ENCODE results near the gene GLYR1. TPM values are rescaled to one million over a fixed set of nuclear protein-coding genes. Genes with fewer than 3 reads are reported as not detected.

The GLYR1 gene
- total RNA-seq, 5 donors from 2014 or later (not counting 1 experiment from before 2014, with no cell fraction given), result 95.5 to 106 (median 102) TPM

DNA sequence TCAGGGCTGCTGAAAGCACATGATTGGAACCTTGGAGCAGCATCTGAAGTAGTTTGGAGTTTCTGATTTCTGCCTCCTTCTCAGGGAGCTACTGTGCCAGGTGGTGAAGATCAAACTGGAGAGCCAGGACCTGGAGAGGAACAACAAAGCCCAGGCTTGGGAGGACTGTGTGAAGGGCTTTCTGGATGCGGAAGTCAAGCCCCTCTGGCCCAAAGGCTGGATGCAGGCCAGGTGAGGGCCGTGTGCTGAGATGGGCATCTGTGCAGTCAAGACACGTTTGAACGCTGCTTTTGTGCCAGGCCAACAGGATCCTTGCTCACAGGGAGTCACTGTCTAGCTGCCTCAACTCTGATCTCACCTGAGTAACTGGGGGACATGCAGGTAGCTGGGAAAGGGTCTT, 24.0 kb upstream of the GLYR1 start:
- 91% methylated on average over 4 of the region's 4 CpGs for WGBS (ENCODE audit: insufficient coverage)
- POLR2A ChIA-PET, result no interaction called here
- CTCF ChIA-PET, result no interaction called here

DNA sequence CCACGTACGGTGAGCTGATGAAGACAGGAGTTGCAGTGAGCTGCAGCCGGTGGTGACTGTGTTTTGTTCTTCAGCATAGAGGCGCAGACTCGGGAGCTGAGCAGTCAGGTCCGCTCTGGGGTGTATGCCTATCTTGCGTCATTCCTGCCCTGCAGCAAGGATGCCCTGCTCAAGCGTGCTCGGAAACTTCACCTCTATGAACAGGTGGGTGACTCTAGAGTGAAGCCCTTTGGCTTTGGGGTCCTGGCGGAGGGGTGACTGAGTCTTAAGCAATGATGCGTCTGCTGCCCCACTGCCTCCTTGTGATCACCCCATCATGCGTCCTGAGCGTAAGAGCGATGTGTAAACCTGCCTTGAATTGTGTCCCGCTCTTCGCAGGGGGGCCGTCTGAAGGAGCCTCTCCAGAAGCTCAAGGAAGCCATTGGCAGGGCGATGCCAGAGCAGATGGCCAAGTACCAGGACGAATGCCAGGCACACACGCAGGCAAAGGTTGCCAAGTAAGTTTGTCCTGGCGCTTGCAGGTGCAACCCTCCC, 23.1 kb upstream of the GLYR1 start:
- Mint-ChIP-seq H3K4me3 (no peak overlapping the region), H3K27ac (peak overlapping the region in 1 of 2 donors; percentile 28), H3K36me3 (peaks cover 50% of the 10 kb centered on the region), H3K27me3 (no peaks in the 10 kb centered on the region), H3K4me1 (peaks cover 6 to 21% (median 9%) of the 10 kb centered on the region in 3 donors), H3K9me3 (no peaks in the 10 kb centered on the region)
- Histone ChIP-seq H3K27ac (ENCODE audit: low read length) (no peak overlapping the region), H3K27me3 (replicated peaks in 1 of 2; ENCODE audit: control insufficient read depth in 2 of 2, extremely low read depth in 1 of 2, insufficient read depth in 2 of 2, low read length in 1 of 2) (no peaks in the 10 kb centered on the region), H3K4me1 (ENCODE audit: control insufficient read depth in 1 of 2, extremely low read depth in 1 of 2, insufficient read depth in 2 of 2, low read length in 2 of 2) (no peaks in the 10 kb centered on the region), H3K4me3 (ENCODE audit: control insufficient read depth in 1 of 2, extremely low read depth in 1 of 2, low read length in 1 of 2) (no peak overlapping the region), H3K36me3 (ENCODE audit: control insufficient read depth in 2 of 2, extremely low read depth in 1 of 2, insufficient read depth in 1 of 2, low read length in 1 of 2) (peaks cover 38 to 69% of the 10 kb centered on the region in 2 donors), H3K9me3 (no peaks in the 10 kb centered on the region)
- no peak for ATAC-seq (replicated peaks in 1 of 4)
- ChIA-PET CTCF (no interaction called here), POLR2A (no interaction called here)
- WGBS (ENCODE audit: insufficient coverage), result 93% methylated on average over 21 of the region's 21 CpGs
- DNase-seq, result no peak

More for the DNA sequence above, 24.0 kb upstream of the GLYR1 start:
- DNase-seq, result no peak
- no peak for ATAC-seq (replicated peaks in 1 of 4)
- peaks cover 5 to 17% (median 9%) of the 10 kb centered on the region in 3 donors for H3K4me1 Mint-ChIP-seq
- no peaks in the 10 kb centered on the region for H3K27me3 Mint-ChIP-seq
- Histone ChIP-seq H3K27ac (ENCODE audit: low read length) (no peak overlapping the region), H3K9me3 (no peaks in the 10 kb centered on the region), H3K4me3 (ENCODE audit: control insufficient read depth in 1 of 2, extremely low read depth in 1 of 2, low read length in 1 of 2) (no peak overlapping the region), H3K4me1 (ENCODE audit: control insufficient read depth in 1 of 2, extremely low read depth in 1 of 2, insufficient read depth in 2 of 2, low read length in 2 of 2) (no peaks in the 10 kb centered on the region), H3K27me3 (replicated peaks in 1 of 2; ENCODE audit: control insufficient read depth in 2 of 2, extremely low read depth in 1 of 2, insufficient read depth in 2 of 2, low read length in 1 of 2) (no peaks in the 10 kb centered on the region), H3K36me3 (ENCODE audit: control insufficient read depth in 2 of 2, extremely low read depth in 1 of 2, insufficient read depth in 1 of 2, low read length in 1 of 2) (peaks cover 42 to 75% of the 10 kb centered on the region in 2 donors)
- no peak overlapping the region for H3K27ac Mint-ChIP-seq
- H3K4me3 Mint-ChIP-seq, result no peak overlapping the region
- H3K36me3 Mint-ChIP-seq, result peaks cover 57% of the 10 kb centered on the region
- no peaks in the 10 kb centered on the region for H3K9me3 Mint-ChIP-seq

DNA sequence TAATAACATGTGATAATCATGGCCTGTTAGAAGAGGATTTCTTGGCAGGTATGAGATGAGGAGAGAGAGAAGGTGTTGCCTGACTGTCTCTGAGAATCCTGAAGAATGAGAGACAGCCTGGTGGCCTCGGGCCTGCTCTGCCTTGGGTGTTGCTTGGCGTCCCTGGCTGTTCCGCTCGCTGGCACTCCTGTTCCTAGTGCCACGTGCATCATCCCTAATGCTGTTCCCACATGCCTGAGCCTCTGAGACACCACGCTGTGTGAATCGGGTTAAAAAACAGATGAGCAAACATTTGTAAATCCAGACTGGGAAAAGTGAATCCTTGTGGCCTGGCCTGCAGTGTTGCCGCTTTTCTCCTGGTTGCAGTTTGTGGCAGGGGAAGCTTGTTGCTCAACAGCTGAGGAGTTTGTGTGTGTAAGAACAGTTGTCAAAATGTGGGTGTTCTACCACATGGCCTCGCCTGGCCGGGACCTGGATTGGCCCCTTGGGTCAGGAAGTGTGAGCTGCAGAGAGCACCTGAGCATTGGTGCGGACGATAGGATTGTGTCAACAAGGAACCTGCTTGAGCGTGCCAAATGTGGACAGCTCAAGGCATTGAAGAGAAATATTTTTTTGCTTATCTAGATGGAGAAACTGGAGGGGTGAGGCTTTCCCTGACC, 22.2 kb upstream of the GLYR1 start:
- H3K27ac ChIP-seq (ENCODE audit: low read length), result no peak overlapping the region
- no peaks in the 10 kb centered on the region for H3K9me3 ChIP-seq
- H3K4me1 ChIP-seq (ENCODE audit: control insufficient read depth in 1 of 2, extremely low read depth in 1 of 2, insufficient read depth in 2 of 2, low read length in 2 of 2), result no peaks in the 10 kb centered on the region
- Mint-ChIP-seq H3K27me3 (no peaks in the 10 kb centered on the region), H3K27ac (no peak overlapping the region), H3K4me3 (no peak overlapping the region), H3K9me3 (no peaks in the 10 kb centered on the region), H3K36me3 (peaks cover 43% of the 10 kb centered on the region), H3K4me1 (peaks cover 13 to 30% (median 13%) of the 10 kb centered on the region in 3 donors)
- 87% methylated on average over 13 of the region's 13 CpGs for WGBS (ENCODE audit: insufficient coverage)
- CTCF ChIA-PET, result no interaction called here
- H3K36me3 ChIP-seq (ENCODE audit: control insufficient read depth in 2 of 2, extremely low read depth in 1 of 2, insufficient read depth in 1 of 2, low read length in 1 of 2), result peaks cover 31 to 59% of the 10 kb centered on the region in 2 donors
- no peaks in the 10 kb centered on the region for H3K27me3 ChIP-seq (replicated peaks in 1 of 2; ENCODE audit: control insufficient read depth in 2 of 2, extremely low read depth in 1 of 2, insufficient read depth in 2 of 2, low read length in 1 of 2)
- no peak overlapping the region for H3K4me3 ChIP-seq (ENCODE audit: control insufficient read depth in 1 of 2, extremely low read depth in 1 of 2, low read length in 1 of 2)
- POLR2A ChIA-PET, result no interaction called here
- no peak for DNase-seq
- ATAC-seq (replicated peaks in 1 of 4), result no peak

DNA sequence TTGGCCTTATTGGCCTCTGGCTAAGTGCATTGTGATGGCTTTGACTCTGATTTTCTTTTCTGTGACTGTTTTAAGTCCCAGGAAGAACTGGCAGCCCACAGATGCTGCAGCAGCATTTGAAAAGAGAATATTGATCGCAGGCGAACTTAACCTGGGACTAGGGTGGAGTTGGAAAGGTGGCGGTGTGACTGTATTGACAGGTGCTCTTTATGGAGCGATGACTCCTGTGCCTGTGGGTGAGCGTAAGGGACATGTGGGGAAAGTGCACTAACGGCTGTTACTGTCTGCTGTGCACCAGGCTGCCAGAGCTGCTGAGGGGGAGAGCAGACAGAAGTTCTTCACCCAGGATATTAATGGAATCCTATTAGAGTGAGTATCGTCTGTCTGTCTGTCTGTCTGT, 21.4 kb upstream of the GLYR1 start:
- Histone ChIP-seq H3K4me3 (ENCODE audit: control insufficient read depth in 1 of 2, extremely low read depth in 1 of 2, low read length in 1 of 2) (no peak overlapping the region), H3K9me3 (no peaks in the 10 kb centered on the region), H3K4me1 (ENCODE audit: control insufficient read depth in 1 of 2, extremely low read depth in 1 of 2, insufficient read depth in 2 of 2, low read length in 2 of 2) (no peaks in the 10 kb centered on the region), H3K27me3 (replicated peaks in 1 of 2; ENCODE audit: control insufficient read depth in 2 of 2, extremely low read depth in 1 of 2, insufficient read depth in 2 of 2, low read length in 1 of 2) (no peaks in the 10 kb centered on the region), H3K36me3 (ENCODE audit: control insufficient read depth in 2 of 2, extremely low read depth in 1 of 2, insufficient read depth in 1 of 2, low read length in 1 of 2) (peaks cover 30 to 52% of the 10 kb centered on the region in 2 donors), H3K27ac (ENCODE audit: low read length) (no peak overlapping the region)
- ChIA-PET POLR2A (no interaction called here), CTCF (no interaction called here)
- H3K9me3 Mint-ChIP-seq, result no peaks in the 10 kb centered on the region
- DNase-seq (no peak), ATAC-seq (replicated peaks in 1 of 4) (no peak)
- peaks cover 16 to 31% (median 16%) of the 10 kb centered on the region in 3 donors for H3K4me1 Mint-ChIP-seq
- 95% methylated on average over 7 of the region's 7 CpGs for WGBS (ENCODE audit: insufficient coverage)
- H3K4me3 Mint-ChIP-seq, result no peak overlapping the region
- H3K27ac Mint-ChIP-seq, result no peak overlapping the region
- H3K27me3 Mint-ChIP-seq, result no peaks in the 10 kb centered on the region
- H3K36me3 Mint-ChIP-seq, result peaks cover 46% of the 10 kb centered on the region

DNA sequence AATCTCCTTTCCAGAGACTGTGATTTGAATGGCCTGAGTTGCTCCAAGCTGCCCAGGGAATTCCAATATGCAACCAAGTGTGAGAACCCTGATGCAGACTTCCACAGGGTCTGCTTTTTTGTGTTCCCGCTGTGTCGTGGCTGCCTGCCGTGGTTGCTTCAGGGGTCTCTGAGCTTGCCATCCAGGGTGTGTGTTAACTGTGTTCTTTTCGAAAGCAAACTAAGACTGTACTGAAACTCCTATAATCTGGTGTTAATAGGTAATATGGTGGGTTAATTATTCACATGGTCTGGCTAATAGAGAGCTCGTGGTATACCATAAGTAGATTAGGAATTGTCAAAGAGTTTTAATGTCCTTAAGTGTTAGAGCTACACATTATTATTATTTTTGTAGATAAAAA, 20.9 kb upstream of the GLYR1 start:
- 95% methylated on average over 3 of the region's 5 CpGs for WGBS (ENCODE audit: insufficient coverage)
- H3K4me3 ChIP-seq (ENCODE audit: control insufficient read depth in 1 of 2, extremely low read depth in 1 of 2, low read length in 1 of 2), result no peak overlapping the region

DNA sequence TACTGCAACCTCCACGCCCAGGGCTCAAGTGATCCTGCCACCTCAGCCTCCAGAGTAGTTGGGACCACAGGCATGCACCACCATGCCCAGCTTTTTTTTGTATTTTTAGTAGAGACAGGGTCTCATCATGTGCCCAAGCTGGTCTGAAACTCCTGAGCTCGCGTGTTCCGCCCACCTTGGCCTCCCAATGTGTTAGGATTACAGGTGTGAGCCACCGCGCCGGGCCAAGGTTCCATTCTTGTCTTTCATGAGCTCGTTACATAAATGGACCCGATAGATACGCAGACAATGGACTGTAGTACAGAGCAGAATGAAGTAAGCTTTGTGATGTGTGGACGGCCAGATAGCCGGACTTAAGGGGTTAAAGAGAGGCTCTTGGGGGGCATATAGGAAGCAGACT, 19.5 kb upstream of the GLYR1 start:
- Histone ChIP-seq H3K36me3 (ENCODE audit: control insufficient read depth in 2 of 2, extremely low read depth in 1 of 2, insufficient read depth in 1 of 2, low read length in 1 of 2) (peaks cover 26 to 47% of the 10 kb centered on the region in 2 donors), H3K27me3 (replicated peaks in 1 of 2; ENCODE audit: control insufficient read depth in 2 of 2, extremely low read depth in 1 of 2, insufficient read depth in 2 of 2, low read length in 1 of 2) (no peaks in the 10 kb centered on the region), H3K4me1 (ENCODE audit: control insufficient read depth in 1 of 2, extremely low read depth in 1 of 2, insufficient read depth in 2 of 2, low read length in 2 of 2) (no peaks in the 10 kb centered on the region), H3K9me3 (no peaks in the 10 kb centered on the region), H3K27ac (ENCODE audit: low read length) (no peak overlapping the region), H3K4me3 (ENCODE audit: control insufficient read depth in 1 of 2, extremely low read depth in 1 of 2, low read length in 1 of 2) (no peak overlapping the region)
- Mint-ChIP-seq H3K27ac (no peak overlapping the region), H3K27me3 (no peaks in the 10 kb centered on the region), H3K9me3 (no peaks in the 10 kb centered on the region), H3K4me3 (no peak overlapping the region), H3K4me1 (peaks cover 26 to 31% (median 27%) of the 10 kb centered on the region in 3 donors), H3K36me3 (peaks cover 40% of the 10 kb centered on the region)
- POLR2A ChIA-PET, result interaction anchor here in 1 of 2 donors (0.6 kb wide), 1 partner anchor 78 kb away, joined by 3 read pairs; no protein-coding TSS in a partner anchor
- ATAC-seq (replicated peaks in 1 of 4), result no peak
- 98% methylated on average over 11 of the region's 12 CpGs for WGBS (ENCODE audit: insufficient coverage)
- no peak for DNase-seq
- CTCF ChIA-PET, result no interaction called here

More for the DNA sequence above, 20.9 kb upstream of the GLYR1 start:
- ChIA-PET CTCF (interaction anchor here in 1 of 2 donors (0.6 kb wide), 1 partner anchor 869 kb away, joined by 7 read pairs; no protein-coding TSS in a partner anchor), POLR2A (interaction anchor here in 1 of 2 donors (0.6 kb wide), 1 partner anchor 1915 kb away, joined by 3 read pairs; no protein-coding TSS in a partner anchor)
- no peaks in the 10 kb centered on the region for H3K9me3 Mint-ChIP-seq
- no peaks in the 10 kb centered on the region for H3K9me3 ChIP-seq
- no peak overlapping the region for H3K27ac ChIP-seq (ENCODE audit: low read length)
- H3K4me3 Mint-ChIP-seq, result no peak overlapping the region
- no peak overlapping the region for H3K27ac Mint-ChIP-seq
- no peak for DNase-seq
- H3K36me3 Mint-ChIP-seq, result peaks cover 43% of the 10 kb centered on the region
- ATAC-seq (replicated peaks in 1 of 4), result no peak
- H3K36me3 ChIP-seq (ENCODE audit: control insufficient read depth in 2 of 2, extremely low read depth in 1 of 2, insufficient read depth in 1 of 2, low read length in 1 of 2), result peaks cover 27 to 47% of the 10 kb centered on the region in 2 donors
- H3K27me3 ChIP-seq (replicated peaks in 1 of 2; ENCODE audit: control insufficient read depth in 2 of 2, extremely low read depth in 1 of 2, insufficient read depth in 2 of 2, low read length in 1 of 2), result no peaks in the 10 kb centered on the region
- peaks cover 19 to 31% (median 20%) of the 10 kb centered on the region in 3 donors for H3K4me1 Mint-ChIP-seq
- no peaks in the 10 kb centered on the region for H3K4me1 ChIP-seq (ENCODE audit: control insufficient read depth in 1 of 2, extremely low read depth in 1 of 2, insufficient read depth in 2 of 2, low read length in 2 of 2)
- no peaks in the 10 kb centered on the region for H3K27me3 Mint-ChIP-seq

Measured in T-cell (primary cell).